ENCODE measurements around the gene OR51T1.

- TF ChIP-seq EZH2phosphoT487 (IDR thresholded peaks at IDR 0.05; ENCODE audit: insufficient read depth, low read depth) (no peak), EZH2 (IDR thresholded peaks at IDR 0.05; ENCODE audit: insufficient read depth, poor library complexity, severe bottlenecking) (no peak)
These were observed 32.7 kb upstream of the OR51T1 start, which contains the start of gene OR51S1 for GRCh38 chr11:4848908-4849532.

All from GM23248 (cell line).